WTC11 (cell line): Measurements from ENCODE around the gene ALAS2. TPM values are rescaled to one million over a fixed set of nuclear protein-coding genes. Genes with fewer than 3 reads are reported as not detected.

Experiments used
- ATAC-seq: fragments of 200-7000 bp; cut with Tn5 transposase; 2 replicates; pipeline ENCODE4 v1.10.0; 2021; ENCODE audit warnings: mild to moderate bottlenecking, moderate library complexity
- CTCF ChIA-PET: fragments of 300-600 bp; sonication (Branson Sonifier 250); formaldehyde crosslinking; loops from one replicate; lab custom pipeline; 2021; ENCODE audit warnings: antibody characterized with exemption; lab: Charles Lee
- POLR2A ChIA-PET: fragments of 350-600 bp; sonication (Branson Sonifier 250); formaldehyde crosslinking; loops from one replicate; lab custom pipeline; 2021; ENCODE audit warnings: antibody characterized with exemption; lab: Charles Lee
- DNase-seq: peaks from one replicate; pipeline ENCODE4 v3.0.0; 2021; ENCODE audit warnings: low spot score
- H3K27ac Mint-ChIP-seq: 2 replicates; pipeline ENCODE4 v1.8.0; 2021; ENCODE audit warnings: mixed read lengths
- H3K27me3 Mint-ChIP-seq: 2 replicates; pipeline ENCODE4 v1.8.0; 2021; ENCODE audit warnings: low read depth, mild to moderate bottlenecking, moderate library complexity, mixed read lengths
- H3K36me3 Mint-ChIP-seq: 2 replicates; pipeline ENCODE4 v1.8.0; 2021; ENCODE audit warnings: mixed read lengths
- H3K4me1 Mint-ChIP-seq: 2 replicates; pipeline ENCODE4 v1.8.0; 2022; ENCODE audit warnings: mixed read lengths
- H3K4me3 Mint-ChIP-seq: 2 replicates; pipeline ENCODE4 v1.8.0; 2021; ENCODE audit warnings: mild to moderate bottlenecking, moderate library complexity, mixed read lengths
- H3K9me3 Mint-ChIP-seq: 2 replicates; pipeline ENCODE4 v1.8.0; 2021; ENCODE audit warnings: mixed read lengths
- CREB1 ChIP-seq: sonication (generic); formaldehyde crosslinking; IDR thresholded peaks from 2 replicates; pipeline ENCODE4 v1.8.0; 2023; ENCODE audit warnings: mild to moderate bottlenecking, missing genetic modification reagents
- ELF4 ChIP-seq: sonication (generic); formaldehyde crosslinking; IDR thresholded peaks from 2 replicates; pipeline ENCODE4 v1.8.1; 2022; ENCODE audit warnings: low read depth, mild to moderate bottlenecking, moderate library complexity, missing genetic modification reagents
- EMX1 ChIP-seq: fragments of 250-450 bp; sonication (Bioruptor Pico); IDR thresholded peaks from 2 replicates; pipeline ENCODE4 v1.8.0; 2021; ENCODE audit warnings: mild to moderate bottlenecking
- ERG ChIP-seq: fragments of 250-450 bp; sonication (Bioruptor Pico); IDR thresholded peaks from 2 replicates; pipeline ENCODE4 v1.8.0; 2021; ENCODE audit warnings: mild to moderate bottlenecking
- HMGXB4 ChIP-seq: sonication (generic); formaldehyde crosslinking; IDR thresholded peaks from 2 replicates; pipeline ENCODE4 v1.8.1; 2023; ENCODE audit warnings: mild to moderate bottlenecking, moderate library complexity, missing genetic modification reagents
- JUN ChIP-seq: sonication (generic); formaldehyde crosslinking; IDR thresholded peaks from 2 replicates; pipeline ENCODE4 v1.8.0; 2023; ENCODE audit warnings: mild to moderate bottlenecking, missing genetic modification reagents
- MYBL2 ChIP-seq: sonication (generic); formaldehyde crosslinking; IDR thresholded peaks from 2 replicates; pipeline ENCODE4 v1.8.1; 2023; ENCODE audit warnings: mild to moderate bottlenecking, moderate library complexity, missing genetic modification reagents
- NR3C1 ChIP-seq: sonication (generic); formaldehyde crosslinking; conservative IDR thresholded peaks from 2 replicates; pipeline ENCODE4 v1.8.1; 2023; ENCODE audit warnings: low read depth, mild to moderate bottlenecking, missing genetic modification reagents
- PREB ChIP-seq: sonication (generic); formaldehyde crosslinking; IDR thresholded peaks from 2 replicates; pipeline ENCODE4 v1.8.1; 2022; ENCODE audit warnings: mild to moderate bottlenecking, missing genetic modification reagents, moderate library complexity, borderline replicate concordance
- ZMAT4 ChIP-seq: fragments of 250-450 bp; sonication (Bioruptor Pico); IDR thresholded peaks from 2 replicates; pipeline ENCODE4 v1.9.0; 2021; ENCODE audit warnings: mild to moderate bottlenecking
- ZNF396 ChIP-seq: fragments of 250-450 bp; sonication (Bioruptor Pico); IDR thresholded peaks from 2 replicates; pipeline ENCODE4 v1.8.0; 2021; ENCODE audit warnings: mild to moderate bottlenecking, moderate library complexity, borderline replicate concordance
- total RNA-seq: library from RNA; stranded (reverse); gene quantifications from 3 replicates; pipeline ENCODE4 v1.2.3, GENCODE V29; 2021
- TF ChIP-seq, protein P1 (sequence below): fragments of 250-450 bp; sonication (Bioruptor Pico); IDR thresholded peaks from 2 replicates; pipeline ENCODE4 v1.9.0; 2021; ENCODE audit warnings: mild to moderate bottlenecking, borderline replicate concordance
- TF ChIP-seq, protein P2 (sequence below): sonication (generic); formaldehyde crosslinking; IDR thresholded peaks from 2 replicates; pipeline ENCODE4 v1.8.1; 2022; ENCODE audit warnings: mild to moderate bottlenecking, moderate library complexity, missing genetic modification reagents
- TF ChIP-seq, protein P3 (sequence below): sonication (generic); formaldehyde crosslinking; IDR thresholded peaks from 2 replicates; pipeline ENCODE4 v1.8.1; 2023; ENCODE audit warnings: mild to moderate bottlenecking, missing genetic modification reagents, moderate library complexity

Gene ALAS2
- total RNA-seq, 1 experiment from 2014 or later = 0.35 TPM

- Mint-ChIP-seq H3K27me3 (no peaks in the 10 kb centered on the region), H3K36me3 (no peaks in the 10 kb centered on the region), H3K4me3 (no peak overlapping the region), H3K27ac (peak overlapping the region; percentile 36; the same call in 1 of the 2 replicates), H3K4me1 (peaks cover 16% of the 10 kb centered on the region), H3K9me3 (no peaks in the 10 kb centered on the region)
- CTCF ChIA-PET = no interaction called here
- no peak for TF ChIP-seq NR3C1
- TF ChIP-seq PREB = no peak
- TF ChIP-seq ELF4 = no peak
- no peak for DNase-seq
- ATAC-seq = no peak
- POLR2A ChIA-PET = no interaction called here
Measured at GRCh38 chrX:55028611-55029010, 2.2 kb downstream of the ALAS2 start.

GRCh38 chrX:55028040-55028439, 2.7 kb downstream of the ALAS2 start:
- Mint-ChIP-seq H3K4me3 (no peak overlapping the region), H3K4me1 (peaks cover 16% of the 10 kb centered on the region), H3K27ac (no peak overlapping the region), H3K9me3 (no peaks in the 10 kb centered on the region), H3K36me3 (no peaks in the 10 kb centered on the region), H3K27me3 (no peaks in the 10 kb centered on the region)
- ATAC-seq (no peak), DNase-seq (no peak)
- TF ChIP-seq PREB (no peak), JUN (no peak), MYBL2 (CRISPR knock-in tag) (no peak), ZNF396 (no peak), EMX1 (CRISPR knock-in tag) (no peak), HMGXB4 (no peak), ERG (CRISPR knock-in tag) (no peak), ZMAT4 (CRISPR knock-in tag) (no peak), CREB1 (no peak)
- TF ChIP-seq, protein P1, sequence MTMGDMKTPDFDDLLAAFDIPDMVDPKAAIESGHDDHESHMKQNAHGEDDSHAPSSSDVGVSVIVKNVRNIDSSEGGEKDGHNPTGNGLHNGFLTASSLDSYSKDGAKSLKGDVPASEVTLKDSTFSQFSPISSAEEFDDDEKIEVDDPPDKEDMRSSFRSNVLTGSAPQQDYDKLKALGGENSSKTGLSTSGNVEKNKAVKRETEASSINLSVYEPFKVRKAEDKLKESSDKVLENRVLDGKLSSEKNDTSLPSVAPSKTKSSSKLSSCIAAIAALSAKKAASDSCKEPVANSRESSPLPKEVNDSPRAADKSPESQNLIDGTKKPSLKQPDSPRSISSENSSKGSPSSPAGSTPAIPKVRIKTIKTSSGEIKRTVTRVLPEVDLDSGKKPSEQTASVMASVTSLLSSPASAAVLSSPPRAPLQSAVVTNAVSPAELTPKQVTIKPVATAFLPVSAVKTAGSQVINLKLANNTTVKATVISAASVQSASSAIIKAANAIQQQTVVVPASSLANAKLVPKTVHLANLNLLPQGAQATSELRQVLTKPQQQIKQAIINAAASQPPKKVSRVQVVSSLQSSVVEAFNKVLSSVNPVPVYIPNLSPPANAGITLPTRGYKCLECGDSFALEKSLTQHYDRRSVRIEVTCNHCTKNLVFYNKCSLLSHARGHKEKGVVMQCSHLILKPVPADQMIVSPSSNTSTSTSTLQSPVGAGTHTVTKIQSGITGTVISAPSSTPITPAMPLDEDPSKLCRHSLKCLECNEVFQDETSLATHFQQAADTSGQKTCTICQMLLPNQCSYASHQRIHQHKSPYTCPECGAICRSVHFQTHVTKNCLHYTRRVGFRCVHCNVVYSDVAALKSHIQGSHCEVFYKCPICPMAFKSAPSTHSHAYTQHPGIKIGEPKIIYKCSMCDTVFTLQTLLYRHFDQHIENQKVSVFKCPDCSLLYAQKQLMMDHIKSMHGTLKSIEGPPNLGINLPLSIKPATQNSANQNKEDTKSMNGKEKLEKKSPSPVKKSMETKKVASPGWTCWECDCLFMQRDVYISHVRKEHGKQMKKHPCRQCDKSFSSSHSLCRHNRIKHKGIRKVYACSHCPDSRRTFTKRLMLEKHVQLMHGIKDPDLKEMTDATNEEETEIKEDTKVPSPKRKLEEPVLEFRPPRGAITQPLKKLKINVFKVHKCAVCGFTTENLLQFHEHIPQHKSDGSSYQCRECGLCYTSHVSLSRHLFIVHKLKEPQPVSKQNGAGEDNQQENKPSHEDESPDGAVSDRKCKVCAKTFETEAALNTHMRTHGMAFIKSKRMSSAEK = no peak
- TF ChIP-seq, protein P2, sequence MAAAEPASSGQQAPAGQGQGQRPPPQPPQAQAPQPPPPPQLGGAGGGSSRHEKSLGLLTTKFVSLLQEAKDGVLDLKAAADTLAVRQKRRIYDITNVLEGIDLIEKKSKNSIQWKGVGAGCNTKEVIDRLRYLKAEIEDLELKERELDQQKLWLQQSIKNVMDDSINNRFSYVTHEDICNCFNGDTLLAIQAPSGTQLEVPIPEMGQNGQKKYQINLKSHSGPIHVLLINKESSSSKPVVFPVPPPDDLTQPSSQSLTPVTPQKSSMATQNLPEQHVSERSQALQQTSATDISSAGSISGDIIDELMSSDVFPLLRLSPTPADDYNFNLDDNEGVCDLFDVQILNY = no peak
- TF ChIP-seq, protein P3, sequence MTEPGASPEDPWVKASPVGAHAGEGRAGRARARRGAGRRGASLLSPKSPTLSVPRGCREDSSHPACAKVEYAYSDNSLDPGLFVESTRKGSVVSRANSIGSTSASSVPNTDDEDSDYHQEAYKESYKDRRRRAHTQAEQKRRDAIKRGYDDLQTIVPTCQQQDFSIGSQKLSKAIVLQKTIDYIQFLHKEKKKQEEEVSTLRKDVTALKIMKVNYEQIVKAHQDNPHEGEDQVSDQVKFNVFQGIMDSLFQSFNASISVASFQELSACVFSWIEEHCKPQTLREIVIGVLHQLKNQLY = no peak
- ChIA-PET POLR2A (no interaction called here), CTCF (no interaction called here)
